ENCODE measurements around the gene UBE2E3.
"Not testable (repeated sequence)": the region's sequence is repeated elsewhere in the genome, so short reads cannot be mapped to it uniquely, and the experiment has no call there.

- not testable (repeated sequence) for TF ChIP-seq EZH2phosphoT487, CTCF (IDR thresholded peaks at IDR 0.05)
Observed at GRCh38 chr2:180937480-180937879, 42.9 kb upstream of the UBE2E3 start.
